ENCODE measurements around the gene MCAM. TPM values are rescaled to one million over a fixed set of nuclear protein-coding genes. Genes with fewer than 3 reads are reported as not detected.

Gene MCAM
- total and polyA plus RNA-seq, 4 donors: 2.2 to 49.6 (median 9.3) TPM

GRCh38 chr11:119336744-119337469, 20.0 kb upstream of the MCAM start:
- Histone ChIP-seq H3K4me1 (ENCODE audit: control insufficient read depth in 4 of 4, insufficient read depth in 4 of 4, low read length in 3 of 4) (peaks cover 13 to 42% (median 25%) of the 10 kb centered on the region in 4 donors), H3K27ac (ENCODE audit: low read depth in 1 of 2, low read length in 2 of 2) (no peak overlapping the region), H3K9ac (ENCODE audit: low read depth in 1 of 2, low read length in 2 of 2) (no peak overlapping the region), H3K9me3 (ENCODE audit: control insufficient read depth in 4 of 4, low read length in 3 of 4) (no peaks in the 10 kb centered on the region), H3K36me3 (ENCODE audit: control insufficient read depth in 4 of 4, insufficient read depth in 3 of 4, low read depth in 1 of 4, low read length in 3 of 4) (no peaks in the 10 kb centered on the region), H3K4me3 (ENCODE audit: low read depth in 1 of 3, low read length in 3 of 3) (no peak overlapping the region), H3K27me3 (ENCODE audit: control insufficient read depth in 4 of 4, insufficient read depth in 4 of 4, low read length in 3 of 4) (peaks cover 0 to 2% (median 0%) of the 10 kb centered on the region in 4 donors)
- DNase-seq (ENCODE audit: low spot score): no peak
- WGBS: 90% methylated on average over 9 of the region's 9 CpGs
- TF ChIP-seq TAF1 (conservative IDR thresholded peaks at IDR 0.05) (no peak), REST (IDR thresholded peaks at IDR 0.05) (no peak), JUND (IDR thresholded peaks at IDR 0.05) (no peak), EGR1 (IDR thresholded peaks at IDR 0.05; ENCODE audit: low read depth in 2 of 2) (no peak), ZBTB33 (IDR thresholded peaks at IDR 0.05) (no peak), SP1 (IDR thresholded peaks at IDR 0.05) (no peak), FOXA1 (IDR thresholded peaks at IDR 0.05) (no peak), MAX (IDR thresholded peaks at IDR 0.05) (no peak), FOXA2 (IDR thresholded peaks at IDR 0.05) (no peak)

- WGBS: 74% methylated on average over 30 of the region's 30 CpGs
- H3K9ac ChIP-seq (ENCODE audit: low read depth in 1 of 2, low read length in 2 of 2): no peak overlapping the region
- H3K36me3 ChIP-seq (ENCODE audit: control insufficient read depth in 4 of 4, insufficient read depth in 3 of 4, low read depth in 1 of 4, low read length in 3 of 4): no peaks in the 10 kb centered on the region
- H3K4me1 ChIP-seq (ENCODE audit: control insufficient read depth in 4 of 4, insufficient read depth in 4 of 4, low read length in 3 of 4): peaks cover 13 to 42% (median 23%) of the 10 kb centered on the region in 4 donors
- H3K4me3 ChIP-seq (ENCODE audit: low read depth in 1 of 3, low read length in 3 of 3): no peak overlapping the region
- peak overlapping the region in 1 of 2 donors; percentile 75 for H3K27ac ChIP-seq (ENCODE audit: low read depth in 1 of 2, low read length in 2 of 2)
- H3K9me3 ChIP-seq (ENCODE audit: control insufficient read depth in 4 of 4, low read length in 3 of 4): no peaks in the 10 kb centered on the region
- DNase-seq (ENCODE audit: low spot score): no peak
- H3K27me3 ChIP-seq (ENCODE audit: control insufficient read depth in 4 of 4, insufficient read depth in 4 of 4, low read length in 3 of 4): peaks cover 0 to 2% (median 0%) of the 10 kb centered on the region in 4 donors
- TF ChIP-seq ATF3 (IDR thresholded peaks at IDR 0.05) (no peak), FOXA1 (IDR thresholded peaks at IDR 0.05) (no peak), SP1 (IDR thresholded peaks at IDR 0.05) (peak; percentile 66), EGR1 (IDR thresholded peaks at IDR 0.05; ENCODE audit: low read depth in 2 of 2) (no peak), TAF1 (conservative IDR thresholded peaks at IDR 0.05) (no peak), YY1 (IDR thresholded peaks at IDR 0.05) (peak; percentile 68), FOXA2 (IDR thresholded peaks at IDR 0.05) (no peak), REST (IDR thresholded peaks at IDR 0.05) (no peak), RXRA (IDR thresholded peaks at IDR 0.05) (peak in 1 of 2 donors; percentile 56), GABPA (IDR thresholded peaks at IDR 0.05 in 1 of 2, conservative IDR thresholded peaks at IDR 0.05 in 1 of 2) (no peak), RAD21 (IDR thresholded peaks at IDR 0.05) (no peak), ZBTB33 (IDR thresholded peaks at IDR 0.05) (no peak), HNF4G (IDR thresholded peaks at IDR 0.05) (no peak)
These were observed 19.0 kb upstream of the MCAM start for GRCh38 chr11:119335655-119336543.
